OCI-LY7 (cell line): ENCODE measurements around the gene STK35. TPM values are rescaled to one million over a fixed set of nuclear protein-coding genes. Genes with fewer than 3 reads are reported as not detected.

Source experiments
- BruUV-seq: library from RNA; stranded (reverse); fragments of 400-500 nt; replicated peaks from 2 replicates; lab custom pipeline; 2021; lab: Mats Ljungman, UMichigan
- CTCF ChIA-PET: fragments of 300-600 bp; sonication (Branson Sonifier 250); formaldehyde crosslinking; loops from one replicate; lab custom pipeline; 2022; ENCODE audit warnings: antibody characterized with exemption; ENCODE audit not compliant: unreplicated experiment; lab: Charles Lee
- POLR2A ChIA-PET: fragments of 300-600 bp; sonication (Branson Sonifier 250); formaldehyde crosslinking; loops from one replicate; lab custom pipeline; 2022; ENCODE audit warnings: antibody characterized with exemption; lab: Charles Lee
- DNase-seq: peaks from one replicate; pipeline ENCODE4 v3.0.0-alpha.2; 2015; ENCODE audit warnings: low spot score
- H2AFZ ChIP-seq: fragments of 200-600 bp; sonication (generic), shearing (Covaris generic); 2 replicates; pipeline ENCODE4 v1.6.1; 2014; ENCODE audit warnings: mild to moderate bottlenecking, antibody characterized with exemption, low read length, moderate library complexity
- H3K27ac ChIP-seq: fragments of 200-600 bp; sonication (generic); 2 replicates; pipeline ENCODE4 v1.5.1; 2014; ENCODE audit warnings: mixed run types, low read depth, mild to moderate bottlenecking, moderate library complexity, low read length, inconsistent platforms; ENCODE audit not compliant: poor library complexity, severe bottlenecking
- H3K36me3 ChIP-seq: fragments of 200-600 bp; sonication (generic); 2 replicates; pipeline ENCODE4 v1.6.1; 2014; ENCODE audit warnings: mild to moderate bottlenecking, antibody characterized with exemption, low read length, moderate library complexity, mixed read lengths; ENCODE audit not compliant: insufficient read depth
- H3K4me1 ChIP-seq: fragments of 200-600 bp; sonication (generic); 2 replicates; pipeline ENCODE4 v1.5.1; 2014; ENCODE audit warnings: mild to moderate bottlenecking, low read length; ENCODE audit not compliant: insufficient read depth, poor library complexity, severe bottlenecking
- H3K4me2 ChIP-seq: fragments of 200-600 bp; sonication (generic); 2 replicates; pipeline ENCODE4 v1.6.1; 2014; ENCODE audit warnings: mild to moderate bottlenecking, low read length
- H3K4me3 ChIP-seq: fragments of 200-600 bp; sonication (generic); 2 replicates; pipeline ENCODE4 v1.5.1; 2014; ENCODE audit warnings: mild to moderate bottlenecking, low read depth, low read length; ENCODE audit not compliant: poor library complexity, severe bottlenecking
- H3K79me2 ChIP-seq: fragments of 200-600 bp; sonication (generic); 2 replicates; pipeline ENCODE4 v1.6.1; 2016; ENCODE audit warnings: low read depth, mild to moderate bottlenecking, low read length, moderate library complexity, mixed read lengths; ENCODE audit not compliant: insufficient read depth
- H3K9me2 ChIP-seq: fragments of 200-600 bp; sonication (generic); 2 replicates; pipeline ENCODE4 v1.6.1; 2016; ENCODE audit warnings: mild to moderate bottlenecking, low read length, mixed read lengths; ENCODE audit not compliant: insufficient read depth
- H3K9me3 ChIP-seq: fragments of 200-600 bp; sonication (generic); 2 replicates; pipeline ENCODE4 v1.6.1; 2014; ENCODE audit warnings: mild to moderate bottlenecking, mixed run types, low read length, mixed read lengths
- H4K20me1 ChIP-seq: fragments of 200-600 bp; sonication (generic); 2 replicates; pipeline ENCODE4 v1.6.1; 2014; ENCODE audit warnings: mild to moderate bottlenecking, antibody characterized with exemption, low read length, moderate library complexity, mixed read lengths; ENCODE audit not compliant: insufficient read depth
- CTCF ChIP-seq: fragments of 200-600 bp; sonication (generic); conservative IDR thresholded peaks from 2 replicates; pipeline ENCODE4 v1.5.1; 2014; ENCODE audit warnings: mild to moderate bottlenecking, antibody characterized with exemption, low read length, moderate library complexity, mixed read lengths
- EZH2phosphoT487 ChIP-seq: fragments of 200-600 bp; sonication (generic); IDR thresholded peaks from 2 replicates; pipeline ENCODE4 v1.6.1; 2018; ENCODE audit warnings: low read depth, borderline replicate concordance, mild to moderate bottlenecking, mixed run types, antibody characterized with exemption, low read length, moderate library complexity, mixed read lengths
- intact Hi-C: fragments of 100-400 bp; cut with micrococcal nuclease; formaldehyde crosslinking; loops from one replicate; pipeline ENCODE4 v1.10.0; 2022; ENCODE audit not compliant: unreplicated experiment
- total RNA-seq, 2 experiments: library from RNA; depleted of rRNA in 1 of 2; stranded (reverse); fragments of >200 nt in 1 of 2; shearing (Covaris generic) in 1 of 2; gene quantifications; 2 replicates each; pipeline ENCODE4 v1.2.3, GENCODE V29; 2014 to 2022

STK35 gene
- total RNA-seq, 2 experiments from 2014 or later = 21.4 to 22.3 TPM

DNA sequence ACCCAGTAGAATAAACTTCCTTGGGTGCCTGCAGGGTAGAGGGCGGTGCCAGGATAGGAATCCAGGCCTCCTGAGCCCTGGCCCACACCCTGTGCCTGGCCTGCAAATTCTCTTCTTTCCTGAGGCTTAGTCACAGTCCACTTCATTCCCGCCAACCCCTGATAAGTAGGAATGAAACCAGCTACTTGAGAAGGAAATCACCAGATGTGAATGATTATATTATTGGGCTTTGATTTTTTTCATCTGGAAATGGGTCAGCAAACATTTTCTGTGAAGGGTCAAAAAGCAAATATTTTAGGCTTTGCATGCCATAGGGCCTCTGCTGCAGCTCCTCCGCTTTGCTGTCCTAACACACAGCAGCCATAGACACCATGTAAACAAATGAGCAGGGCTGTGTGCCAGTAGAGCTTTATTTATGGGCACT, 50.2 kb downstream of the STK35 start:
- H3K36me3 ChIP-seq = no peaks in the 10 kb centered on the region
- ChIA-PET POLR2A (no interaction called here), CTCF (no interaction called here)
- peaks cover 4% of the 10 kb centered on the region for H3K4me1 ChIP-seq
- no TSS peak for BruUV-seq
- H3K4me2 ChIP-seq = no peak overlapping the region
- no peaks in the 10 kb centered on the region for H3K9me2 ChIP-seq
- DNase-seq = no peak
- H3K4me3 ChIP-seq = no peak overlapping the region
- no peak overlapping the region for H2AFZ ChIP-seq
- no peak overlapping the region for H3K27ac ChIP-seq
- no peak for TF ChIP-seq CTCF
- no peak for TF ChIP-seq EZH2phosphoT487
- no peaks in the 10 kb centered on the region for H4K20me1 ChIP-seq
- no peaks in the 10 kb centered on the region for H3K9me3 ChIP-seq
- intact Hi-C loops = no loop called here
- H3K79me2 ChIP-seq = no peaks in the 10 kb centered on the region

GRCh38 chr20:2152317-2152716, 50.7 kb downstream of the STK35 start:
- Histone ChIP-seq H3K79me2 (no peaks in the 10 kb centered on the region), H3K9me2 (no peaks in the 10 kb centered on the region), H3K27ac (no peak overlapping the region), H4K20me1 (no peaks in the 10 kb centered on the region), H2AFZ (no peak overlapping the region), H3K4me2 (no peak overlapping the region), H3K36me3 (no peaks in the 10 kb centered on the region), H3K9me3 (no peaks in the 10 kb centered on the region), H3K4me1 (peaks cover 4% of the 10 kb centered on the region), H3K4me3 (no peak overlapping the region)
- no peak for DNase-seq
- no TSS peak for BruUV-seq
- TF ChIP-seq CTCF = no peak
- ChIA-PET POLR2A (no interaction called here), CTCF (no interaction called here)
- intact Hi-C loops = no loop called here

DNA sequence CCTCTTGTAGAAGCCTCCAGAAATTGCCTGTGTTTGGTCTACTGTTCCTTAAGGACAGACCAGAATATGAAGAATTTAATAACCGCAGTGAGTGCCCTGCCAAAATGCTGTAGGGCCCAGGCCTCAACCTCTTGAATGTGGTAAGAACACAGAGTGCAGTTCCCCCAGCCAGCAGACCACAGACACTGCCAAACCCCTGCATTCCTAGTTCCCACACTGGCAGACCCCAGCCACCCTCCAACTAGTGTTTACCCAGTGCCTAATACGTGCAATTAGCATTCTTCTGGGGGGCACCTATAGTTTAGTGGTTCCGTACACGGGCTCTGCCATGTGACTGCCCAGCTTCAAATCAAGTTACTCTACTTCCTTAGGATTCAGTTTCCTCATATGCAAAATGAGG, 51.7 kb downstream of the STK35 start:
- H3K27ac ChIP-seq = no peak overlapping the region
- DNase-seq = no peak
- no peaks in the 10 kb centered on the region for H3K79me2 ChIP-seq
- ChIA-PET POLR2A (no interaction called here), CTCF (interaction anchor here (0.5 kb wide), 1 partner anchor 17 kb away, joined by 3 read pairs; no protein-coding TSS in a partner anchor)
- no peak for TF ChIP-seq CTCF
- TF ChIP-seq EZH2phosphoT487 = no peak
- H3K36me3 ChIP-seq = no peaks in the 10 kb centered on the region
- H3K9me2 ChIP-seq = no peaks in the 10 kb centered on the region
- H3K4me3 ChIP-seq = no peak overlapping the region
- H2AFZ ChIP-seq = no peak overlapping the region
- no TSS peak for BruUV-seq
- H3K9me3 ChIP-seq = no peaks in the 10 kb centered on the region
- H3K4me1 ChIP-seq = peaks cover 4% of the 10 kb centered on the region
- H4K20me1 ChIP-seq = no peaks in the 10 kb centered on the region
- intact Hi-C loops = no loop called here
- H3K4me2 ChIP-seq = no peak overlapping the region
